SK-N-MC (cell line): ENCODE results near the gene MYO18B.

Experiments used
- EZH2 ChIP-seq: fragments of 200-600 bp; sonication (generic); IDR thresholded peaks from one replicate; pipeline ENCODE4 v1.6.1; 2017; ENCODE audit warnings: antibody characterized with exemption
- POLR2AphosphoS5 ChIP-seq: IDR thresholded peaks from 2 replicates; pipeline ENCODE4 v1.6.1; 2012; ENCODE audit warnings: mild to moderate bottlenecking, low read depth, low read length, borderline replicate concordance

DNA sequence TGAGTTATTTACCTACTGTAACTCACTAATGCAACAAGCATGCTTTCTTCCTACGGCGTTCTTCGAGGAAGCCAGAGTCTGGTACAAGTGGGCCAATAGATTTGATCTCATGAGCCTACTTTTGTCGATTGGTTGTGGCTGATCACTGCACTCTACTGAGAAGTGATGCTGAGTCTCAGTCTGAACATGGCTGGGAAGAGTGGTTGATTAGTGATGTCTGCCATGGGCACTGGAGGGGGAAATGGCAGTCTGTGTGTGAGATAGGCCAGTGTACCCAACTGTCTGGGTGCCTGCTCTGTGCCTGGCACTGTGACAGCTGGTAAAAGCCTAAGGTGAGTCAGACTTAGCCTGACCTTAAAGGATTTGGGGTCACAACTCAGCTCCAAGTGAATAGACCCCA, 28.3 kb downstream of the MYO18B start:
- TF ChIP-seq POLR2AphosphoS5 = no peak
- no peak for TF ChIP-seq EZH2
